SK-N-SH treated with all-trans-retinoic acid at 6 μM for 48 hours (cell line): ENCODE results near the gene CYS1.
"Not testable (repeated sequence)": the region's sequence is repeated elsewhere in the genome, so short reads cannot be mapped to it uniquely, and the experiment has no call there.

Experiments used
- ATAC-seq: fragments of 200-7000 bp; cut with Tn5 transposase; 3 replicates; pipeline ENCODE4 v1.9.1; 2020; ENCODE audit warnings: mild to moderate bottlenecking, moderate library complexity
- ARNTL ChIP-seq: fragments of 450-650 bp; formaldehyde crosslinking; IDR thresholded peaks from 2 replicates; pipeline ENCODE4 v1.5.0; 2020; ENCODE audit warnings: low read depth, mild to moderate bottlenecking, moderate library complexity, borderline replicate concordance
- BACH2 ChIP-seq: fragments of 250-450 bp; sonication (Bioruptor Pico); IDR thresholded peaks from 2 replicates; pipeline ENCODE4 v1.9.0; 2021; ENCODE audit warnings: mild to moderate bottlenecking, borderline replicate concordance
- CSDC2 ChIP-seq: fragments of 250-450 bp; sonication (Bioruptor Pico); IDR thresholded peaks from 2 replicates; pipeline ENCODE4 v1.5.0; 2020; ENCODE audit warnings: mild to moderate bottlenecking, moderate library complexity
- ESRRG ChIP-seq: fragments of 250-450 bp; sonication (Bioruptor Pico); IDR thresholded peaks from 2 replicates; pipeline ENCODE4 v1.6.1; 2021; ENCODE audit warnings: mild to moderate bottlenecking
- GLIS3 ChIP-seq: fragments of 250-450 bp; sonication (Bioruptor Pico); IDR thresholded peaks from 2 replicates; pipeline ENCODE4 v1.5.0; 2020; ENCODE audit warnings: mild to moderate bottlenecking, moderate library complexity
- ISL1 ChIP-seq: fragments of 250-450 bp; sonication (Bioruptor Pico); IDR thresholded peaks from 2 replicates; pipeline ENCODE4 v2.1.2; 2022; ENCODE audit warnings: mild to moderate bottlenecking, moderate library complexity
- OSR1 ChIP-seq: fragments of 250-450 bp; sonication (Bioruptor Pico); IDR thresholded peaks from 2 replicates; pipeline ENCODE4 v1.8.0; 2022; ENCODE audit warnings: moderate library complexity, mild to moderate bottlenecking, inconsistent platforms
- PATZ1 ChIP-seq: fragments of 250-450 bp; sonication (Bioruptor Pico); IDR thresholded peaks from 2 replicates; pipeline ENCODE4 v1.8.0; 2020; ENCODE audit warnings: mild to moderate bottlenecking, moderate library complexity, borderline replicate concordance
- PPARA ChIP-seq: fragments of 250-450 bp; sonication (Bioruptor Pico); IDR thresholded peaks from 2 replicates; pipeline ENCODE4 v1.5.0; 2020; ENCODE audit warnings: mild to moderate bottlenecking, borderline replicate concordance
- RARB ChIP-seq: fragments of 250-450 bp; sonication (Bioruptor Pico); IDR thresholded peaks from 2 replicates; pipeline ENCODE4 v1.8.0; 2021; ENCODE audit warnings: mild to moderate bottlenecking, moderate library complexity
- SNAI2 ChIP-seq: fragments of 250-450 bp; sonication (Bioruptor Pico); IDR thresholded peaks from 2 replicates; pipeline ENCODE4 v1.5.0; 2020; ENCODE audit warnings: mild to moderate bottlenecking, moderate library complexity
- TCF4 ChIP-seq: fragments of 250-450 bp; sonication (Bioruptor Pico); IDR thresholded peaks from 2 replicates; pipeline ENCODE4 v1.8.0; 2021; ENCODE audit warnings: mild to moderate bottlenecking, moderate library complexity, borderline replicate concordance
- TOX ChIP-seq: fragments of 250-450 bp; sonication (Bioruptor Pico); IDR thresholded peaks from 2 replicates; pipeline ENCODE4 v1.8.0; 2021; ENCODE audit warnings: mild to moderate bottlenecking, moderate library complexity, borderline replicate concordance
- ZC3H10 ChIP-seq: fragments of 250-450 bp; sonication (Bioruptor Pico); IDR thresholded peaks from 2 replicates; pipeline ENCODE4 v1.5.1; 2021; ENCODE audit warnings: mild to moderate bottlenecking, moderate library complexity
- ZFP3 ChIP-seq: fragments of 250-450 bp; sonication (Bioruptor Pico); IDR thresholded peaks from 2 replicates; pipeline ENCODE4 v1.5.0; 2020; ENCODE audit warnings: mild to moderate bottlenecking, moderate library complexity
- ZFP30 ChIP-seq: fragments of 450-650 bp; formaldehyde crosslinking; IDR thresholded peaks from 2 replicates; pipeline ENCODE4 v1.5.0; 2022; ENCODE audit warnings: mild to moderate bottlenecking, moderate library complexity
- ZNF565 ChIP-seq: fragments of 450-650 bp; formaldehyde crosslinking; conservative IDR thresholded peaks from 2 replicates; pipeline ENCODE4 v1.5.0; 2020; ENCODE audit warnings: low read depth, mild to moderate bottlenecking, moderate library complexity
- ZNF70 ChIP-seq: fragments of 450-650 bp; formaldehyde crosslinking; IDR thresholded peaks from 2 replicates; pipeline ENCODE4 v1.5.0; 2020; ENCODE audit warnings: mild to moderate bottlenecking, moderate library complexity
- TF ChIP-seq, protein P1 (sequence below): fragments of 250-450 bp; sonication (Bioruptor Pico); IDR thresholded peaks from 2 replicates; pipeline ENCODE4 v1.8.0; 2021; ENCODE audit warnings: low read depth, mild to moderate bottlenecking, moderate library complexity, borderline replicate concordance
- TF ChIP-seq, protein P2 (sequence below): fragments of 250-450 bp; sonication (Bioruptor Pico); IDR thresholded peaks from 2 replicates; pipeline ENCODE4 v1.5.1; 2021; ENCODE audit warnings: mild to moderate bottlenecking, moderate library complexity
- TF ChIP-seq, protein P3 (sequence below): fragments of 250-450 bp; sonication (Bioruptor Pico); IDR thresholded peaks from 2 replicates; pipeline ENCODE4 v1.5.0; 2020; ENCODE audit warnings: mild to moderate bottlenecking, moderate library complexity
- TF ChIP-seq, protein P4 (sequence below): fragments of 250-450 bp; sonication (Bioruptor Pico); IDR thresholded peaks from 2 replicates; pipeline ENCODE4 v1.5.1; 2020; ENCODE audit warnings: low read depth, mild to moderate bottlenecking, moderate library complexity

Gene CYS1

GRCh38 chr2:10015376-10015989 lies 64.7 kb downstream of the CYS1 start:
- ATAC-seq = not testable (repeated sequence)

DNA sequence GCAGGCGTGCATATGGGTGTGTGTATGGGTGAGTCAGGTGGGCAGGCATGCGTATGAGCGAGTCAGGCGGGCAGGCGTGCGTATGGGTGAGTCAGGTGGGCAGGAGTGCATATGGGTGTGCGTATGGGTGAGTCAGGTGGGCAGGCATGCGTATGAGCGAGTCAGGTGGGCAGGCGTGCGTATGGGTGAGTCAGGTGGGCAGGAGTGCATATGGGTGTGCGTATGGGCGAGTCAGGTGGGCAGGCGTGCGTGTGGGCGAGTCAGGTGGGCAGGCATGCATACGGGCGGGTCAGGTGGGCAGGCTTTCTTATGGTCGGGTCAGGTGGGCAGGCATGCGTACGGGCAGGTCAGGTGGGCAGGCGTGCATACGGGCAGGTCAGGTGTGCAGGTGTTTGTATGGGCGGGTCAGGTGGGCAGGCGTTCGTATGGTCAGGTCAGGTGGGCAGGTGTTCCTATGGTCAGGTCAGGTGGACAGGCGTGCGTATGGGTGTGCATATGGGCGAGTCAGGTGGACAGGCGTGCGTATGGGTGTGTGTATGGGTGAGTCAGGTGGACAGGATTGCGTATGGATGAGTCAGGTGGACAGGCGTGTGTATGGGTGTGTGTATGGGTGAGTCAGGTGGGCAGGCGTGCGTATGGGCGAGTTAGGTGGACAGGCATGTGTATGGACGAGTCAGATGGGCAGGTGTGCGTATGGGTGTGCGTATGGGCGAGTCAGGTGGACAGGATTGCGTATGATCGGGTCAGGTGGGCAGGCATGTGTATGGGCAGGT lies 65.6 kb downstream of the CYS1 start:
- TF ChIP-seq RARB (CRISPR knock-in tag) = no peak
- TF ChIP-seq, protein P1, sequence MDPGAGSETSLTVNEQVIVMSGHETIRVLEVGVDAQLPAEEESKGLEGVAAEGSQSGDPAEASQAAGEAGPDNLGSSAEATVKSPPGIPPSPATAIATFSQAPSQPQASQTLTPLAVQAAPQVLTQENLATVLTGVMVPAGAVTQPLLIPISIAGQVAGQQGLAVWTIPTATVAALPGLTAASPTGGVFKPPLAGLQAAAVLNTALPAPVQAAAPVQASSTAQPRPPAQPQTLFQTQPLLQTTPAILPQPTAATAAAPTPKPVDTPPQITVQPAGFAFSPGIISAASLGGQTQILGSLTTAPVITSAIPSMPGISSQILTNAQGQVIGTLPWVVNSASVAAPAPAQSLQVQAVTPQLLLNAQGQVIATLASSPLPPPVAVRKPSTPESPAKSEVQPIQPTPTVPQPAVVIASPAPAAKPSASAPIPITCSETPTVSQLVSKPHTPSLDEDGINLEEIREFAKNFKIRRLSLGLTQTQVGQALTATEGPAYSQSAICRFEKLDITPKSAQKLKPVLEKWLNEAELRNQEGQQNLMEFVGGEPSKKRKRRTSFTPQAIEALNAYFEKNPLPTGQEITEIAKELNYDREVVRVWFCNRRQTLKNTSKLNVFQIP (CRISPR knock-in tag) = no peak
- TF ChIP-seq, protein P2, sequence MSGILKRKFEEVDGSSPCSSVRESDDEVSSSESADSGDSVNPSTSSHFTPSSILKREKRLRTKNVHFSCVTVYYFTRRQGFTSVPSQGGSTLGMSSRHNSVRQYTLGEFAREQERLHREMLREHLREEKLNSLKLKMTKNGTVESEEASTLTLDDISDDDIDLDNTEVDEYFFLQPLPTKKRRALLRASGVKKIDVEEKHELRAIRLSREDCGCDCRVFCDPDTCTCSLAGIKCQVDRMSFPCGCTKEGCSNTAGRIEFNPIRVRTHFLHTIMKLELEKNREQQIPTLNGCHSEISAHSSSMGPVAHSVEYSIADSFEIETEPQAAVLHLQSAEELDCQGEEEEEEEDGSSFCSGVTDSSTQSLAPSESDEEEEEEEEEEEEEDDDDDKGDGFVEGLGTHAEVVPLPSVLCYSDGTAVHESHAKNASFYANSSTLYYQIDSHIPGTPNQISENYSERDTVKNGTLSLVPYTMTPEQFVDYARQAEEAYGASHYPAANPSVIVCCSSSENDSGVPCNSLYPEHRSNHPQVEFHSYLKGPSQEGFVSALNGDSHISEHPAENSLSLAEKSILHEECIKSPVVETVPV (CRISPR knock-in tag) = no peak
- TF ChIP-seq SNAI2 (CRISPR knock-in tag) = no peak
- TF ChIP-seq GLIS3 (CRISPR knock-in tag) = no peak
- no peak for TF ChIP-seq PATZ1 (CRISPR knock-in tag)
- TF ChIP-seq ISL1 (CRISPR knock-in tag) = no peak
- TF ChIP-seq ZFP30 (CRISPR knock-in tag) = no peak
- TF ChIP-seq ESRRG (CRISPR knock-in tag) = no peak
- no peak for TF ChIP-seq ARNTL (CRISPR knock-in tag)
- no peak for TF ChIP-seq TCF4
- no peak for TF ChIP-seq ZC3H10 (CRISPR knock-in tag)
- no peak for TF ChIP-seq CSDC2 (CRISPR knock-in tag)
- no peak for TF ChIP-seq OSR1
- TF ChIP-seq, protein P3, sequence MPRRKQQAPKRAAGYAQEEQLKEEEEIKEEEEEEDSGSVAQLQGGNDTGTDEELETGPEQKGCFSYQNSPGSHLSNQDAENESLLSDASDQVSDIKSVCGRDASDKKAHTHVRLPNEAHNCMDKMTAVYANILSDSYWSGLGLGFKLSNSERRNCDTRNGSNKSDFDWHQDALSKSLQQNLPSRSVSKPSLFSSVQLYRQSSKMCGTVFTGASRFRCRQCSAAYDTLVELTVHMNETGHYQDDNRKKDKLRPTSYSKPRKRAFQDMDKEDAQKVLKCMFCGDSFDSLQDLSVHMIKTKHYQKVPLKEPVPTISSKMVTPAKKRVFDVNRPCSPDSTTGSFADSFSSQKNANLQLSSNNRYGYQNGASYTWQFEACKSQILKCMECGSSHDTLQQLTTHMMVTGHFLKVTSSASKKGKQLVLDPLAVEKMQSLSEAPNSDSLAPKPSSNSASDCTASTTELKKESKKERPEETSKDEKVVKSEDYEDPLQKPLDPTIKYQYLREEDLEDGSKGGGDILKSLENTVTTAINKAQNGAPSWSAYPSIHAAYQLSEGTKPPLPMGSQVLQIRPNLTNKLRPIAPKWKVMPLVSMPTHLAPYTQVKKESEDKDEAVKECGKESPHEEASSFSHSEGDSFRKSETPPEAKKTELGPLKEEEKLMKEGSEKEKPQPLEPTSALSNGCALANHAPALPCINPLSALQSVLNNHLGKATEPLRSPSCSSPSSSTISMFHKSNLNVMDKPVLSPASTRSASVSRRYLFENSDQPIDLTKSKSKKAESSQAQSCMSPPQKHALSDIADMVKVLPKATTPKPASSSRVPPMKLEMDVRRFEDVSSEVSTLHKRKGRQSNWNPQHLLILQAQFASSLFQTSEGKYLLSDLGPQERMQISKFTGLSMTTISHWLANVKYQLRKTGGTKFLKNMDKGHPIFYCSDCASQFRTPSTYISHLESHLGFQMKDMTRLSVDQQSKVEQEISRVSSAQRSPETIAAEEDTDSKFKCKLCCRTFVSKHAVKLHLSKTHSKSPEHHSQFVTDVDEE = no peak
- TF ChIP-seq TOX (CRISPR knock-in tag) = no peak
- no peak for TF ChIP-seq ZNF70 (CRISPR knock-in tag)
- no peak for TF ChIP-seq PPARA (CRISPR knock-in tag)
- TF ChIP-seq, all 23 proteins: peak for 0
- ATAC-seq = no peak

DNA sequence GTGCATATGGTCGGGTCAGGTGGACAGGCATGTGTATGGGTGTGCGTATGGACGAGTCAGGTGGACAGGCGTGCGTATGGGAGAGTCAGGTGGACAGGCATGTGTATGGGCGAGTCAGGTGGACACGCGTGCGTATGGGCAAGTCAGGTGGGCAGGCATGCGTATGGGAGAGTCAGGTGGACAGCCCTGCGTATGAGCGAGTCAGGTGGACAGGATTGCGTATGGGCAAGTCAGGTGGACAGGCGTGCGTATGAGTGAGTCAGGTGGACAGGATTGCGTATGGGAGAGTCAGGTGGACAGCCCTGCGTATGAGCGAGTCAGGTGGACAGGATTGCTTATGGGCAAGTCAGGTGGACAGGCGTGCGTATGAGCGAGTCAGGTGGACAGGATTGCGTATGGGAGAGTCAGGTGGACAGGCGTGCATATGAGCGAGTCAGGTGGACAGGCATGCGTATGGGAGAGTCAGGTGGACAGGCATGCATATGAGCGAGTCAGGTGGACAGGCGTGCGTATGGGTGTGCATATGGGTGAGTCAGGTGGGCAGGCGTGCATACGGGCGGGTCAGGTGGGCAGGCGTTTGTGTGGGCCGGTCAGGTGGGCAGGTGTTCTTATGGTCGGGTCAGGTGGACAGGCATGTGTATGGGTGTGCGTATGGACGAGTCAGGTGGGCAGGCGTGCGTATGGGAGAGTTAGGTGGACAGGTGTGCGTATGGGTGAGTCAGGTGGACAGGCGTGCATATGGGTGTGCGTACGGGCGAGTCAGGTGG lies 66.4 kb downstream of the CYS1 start:
- not testable (repeated sequence) for ATAC-seq

DNA sequence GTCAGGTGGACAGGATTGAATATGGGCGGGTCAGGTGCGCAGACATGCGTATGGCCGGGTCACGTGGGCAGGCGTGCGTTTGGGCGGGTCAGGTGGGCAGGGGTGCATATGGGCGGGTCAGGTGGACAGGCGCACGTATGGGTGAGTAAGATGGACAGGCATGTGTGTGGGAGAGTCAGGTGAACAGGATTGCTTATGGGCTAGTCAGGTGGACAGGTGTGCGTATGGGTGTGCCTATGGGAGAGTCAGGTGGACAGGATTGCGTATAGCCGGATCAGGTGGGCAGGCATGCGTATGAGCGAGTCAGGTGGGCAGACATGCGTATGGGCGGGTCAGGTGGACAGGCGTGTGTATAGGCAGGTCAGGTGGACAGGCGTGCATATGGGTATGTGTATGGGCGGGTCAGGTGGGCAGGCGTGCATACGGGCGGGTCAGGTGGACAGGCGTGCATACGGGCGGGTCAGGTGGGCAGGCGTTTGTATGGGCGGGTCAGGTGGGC lies 67.2 kb downstream of the CYS1 start:
- ATAC-seq = no peak
- TF ChIP-seq, protein P3 = no peak
- no peak for TF ChIP-seq RARB (CRISPR knock-in tag)
- no peak for TF ChIP-seq PPARA (CRISPR knock-in tag)
- TF ChIP-seq, protein P4, sequence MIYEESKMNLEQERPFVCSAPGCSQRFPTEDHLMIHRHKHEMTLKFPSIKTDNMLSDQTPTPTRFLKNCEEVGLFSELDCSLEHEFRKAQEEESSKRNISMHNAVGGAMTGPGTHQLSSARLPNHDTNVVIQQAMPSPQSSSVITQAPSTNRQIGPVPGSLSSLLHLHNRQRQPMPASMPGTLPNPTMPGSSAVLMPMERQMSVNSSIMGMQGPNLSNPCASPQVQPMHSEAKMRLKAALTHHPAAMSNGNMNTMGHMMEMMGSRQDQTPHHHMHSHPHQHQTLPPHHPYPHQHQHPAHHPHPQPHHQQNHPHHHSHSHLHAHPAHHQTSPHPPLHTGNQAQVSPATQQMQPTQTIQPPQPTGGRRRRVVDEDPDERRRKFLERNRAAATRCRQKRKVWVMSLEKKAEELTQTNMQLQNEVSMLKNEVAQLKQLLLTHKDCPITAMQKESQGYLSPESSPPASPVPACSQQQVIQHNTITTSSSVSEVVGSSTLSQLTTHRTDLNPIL (CRISPR knock-in tag) = no peak
- no peak for TF ChIP-seq GLIS3 (CRISPR knock-in tag)
- TF ChIP-seq ZFP3 (CRISPR knock-in tag) = no peak
- TF ChIP-seq OSR1 = no peak
- no peak for TF ChIP-seq BACH2 (CRISPR knock-in tag)
- no peak for TF ChIP-seq TCF4
- no peak for TF ChIP-seq ESRRG (CRISPR knock-in tag)
- no peak for TF ChIP-seq ZC3H10 (CRISPR knock-in tag)
- TF ChIP-seq ZNF565 (CRISPR knock-in tag) = no peak
- no peak for TF ChIP-seq ISL1 (CRISPR knock-in tag)
- no peak for TF ChIP-seq SNAI2 (CRISPR knock-in tag)
